SK-N-SH (cell line): ENCODE measurements around the gene EPOP.

Experiments used
- CHD2 ChIP-seq: fragments of 150-350 bp; IDR thresholded peaks from 2 replicates; pipeline ENCODE4 v1.6.1; 2018; ENCODE audit warnings: low read length; ENCODE audit not compliant: partially characterized antibody
- CTCF ChIP-seq: fragments of 200-600 bp; sonication (generic); IDR thresholded peaks from 2 replicates; pipeline ENCODE4 v1.6.1; 2017; ENCODE audit warnings: antibody characterized with exemption, mild to moderate bottlenecking, moderate library complexity
- ELF1 ChIP-seq: IDR thresholded peaks from 2 replicates; pipeline ENCODE4 v1.4.0; 2012
- EP300 ChIP-seq, 2 experiments: IDR thresholded peaks; 2 replicates each; pipeline versions ENCODE4 v1.4.0 to v1.6.1; 2012; ENCODE audit warnings: borderline replicate concordance in 1 of 2, low read depth in 1 of 2, low read length in 1 of 2
- IRF3 ChIP-seq: fragments of 150-350 bp; IDR thresholded peaks from 2 replicates; pipeline ENCODE4 v1.6.1; 2016; ENCODE audit warnings: mild to moderate bottlenecking, low read depth, low read length
- JUND ChIP-seq: IDR thresholded peaks from 2 replicates; pipeline ENCODE4 v1.4.0; 2012
- MAX ChIP-seq: IDR thresholded peaks from 2 replicates; pipeline ENCODE4 v1.4.0; 2012; ENCODE audit warnings: low read depth
- PBX3 ChIP-seq: IDR thresholded peaks from 2 replicates; pipeline ENCODE4; 2012
- POLR2AphosphoS5 ChIP-seq: IDR thresholded peaks from 2 replicates; pipeline ENCODE4 v1.6.1; 2012; ENCODE audit warnings: low read depth, low read length
- RAD21 ChIP-seq: IDR thresholded peaks from 2 replicates; pipeline ENCODE4 v1.6.1; 2012; ENCODE audit warnings: mild to moderate bottlenecking, low read length
- SMC3 ChIP-seq: IDR thresholded peaks from 2 replicates; pipeline ENCODE4 v1.6.1; 2012; ENCODE audit warnings: low read depth, low read length, improper control_type of control experiment
- TAF1 ChIP-seq: IDR thresholded peaks from 2 replicates; pipeline ENCODE4 v1.6.1; 2012; ENCODE audit warnings: low read depth, mild to moderate bottlenecking, low read length, moderate library complexity, borderline replicate concordance
- USF2 ChIP-seq: fragments of 150-350 bp; IDR thresholded peaks from 2 replicates; pipeline ENCODE4 v1.6.1; 2017; ENCODE audit warnings: antibody characterized with exemption, low read length, low read depth, borderline replicate concordance
- YY1 ChIP-seq: IDR thresholded peaks from 2 replicates; pipeline ENCODE4 v1.4.0; 2012; ENCODE audit warnings: low read depth, mild to moderate bottlenecking

- TF ChIP-seq IRF3 (no peak), CTCF (no peak), POLR2AphosphoS5 (no peak), CHD2 (no peak), MAX (no peak), PBX3 (no peak), ELF1 (no peak), USF2 (no peak), EP300 (IDR thresholded peaks at IDR 0.05; ENCODE audit: borderline replicate concordance in 1 of 2, low read depth in 1 of 2, low read length in 1 of 2) (no peak), JUND (no peak), YY1 (no peak), SMC3 (no peak), TAF1 (no peak), RAD21 (no peak)
These were observed 20.1 kb downstream of the EPOP start for GRCh38 chr17:38654411-38655398.
